Measurements from ENCODE around the gene SOWAHB.

Gene SOWAHB

GRCh38 chr4:76897536-76898384 is at the start of gene SOWAHB:
Gene SOWAHB (minus strand): TSS chr4:76898144. CDS start chr4:76897849, 295 bp downstream.
- DNase-seq = no peak

- no peak for DNase-seq
Measured at GRCh38 chr4:76947369-76947768, 49.4 kb upstream of the SOWAHB start.

GRCh38 chr4:76943790-76944189 is 45.8 kb upstream of the SOWAHB start:
- DNase-seq = no peak

DNA sequence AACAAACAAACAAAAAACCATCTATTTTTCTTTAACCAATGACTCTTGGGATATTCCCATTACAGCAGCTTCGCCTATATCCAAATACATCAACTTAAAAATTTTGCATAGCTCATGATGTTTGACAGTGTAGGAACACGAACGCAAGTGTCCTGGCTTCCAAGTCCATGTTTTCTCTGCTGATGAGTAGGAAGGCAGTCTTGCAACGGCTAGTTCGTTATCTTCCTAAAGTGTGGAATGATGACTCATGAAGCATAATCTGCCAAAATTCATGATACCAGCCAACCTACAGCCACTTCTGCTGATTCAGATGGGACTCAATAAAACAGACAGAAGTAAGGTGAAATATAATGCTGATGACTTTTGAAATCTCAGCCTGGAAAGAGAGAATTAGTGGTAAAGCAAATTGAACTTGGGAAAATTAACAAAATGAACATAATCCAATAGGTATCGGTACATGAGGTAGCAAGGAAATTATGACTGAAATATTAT is 45.2 kb upstream of the SOWAHB start:
- peak; percentile 81 for DNase-seq

DNA sequence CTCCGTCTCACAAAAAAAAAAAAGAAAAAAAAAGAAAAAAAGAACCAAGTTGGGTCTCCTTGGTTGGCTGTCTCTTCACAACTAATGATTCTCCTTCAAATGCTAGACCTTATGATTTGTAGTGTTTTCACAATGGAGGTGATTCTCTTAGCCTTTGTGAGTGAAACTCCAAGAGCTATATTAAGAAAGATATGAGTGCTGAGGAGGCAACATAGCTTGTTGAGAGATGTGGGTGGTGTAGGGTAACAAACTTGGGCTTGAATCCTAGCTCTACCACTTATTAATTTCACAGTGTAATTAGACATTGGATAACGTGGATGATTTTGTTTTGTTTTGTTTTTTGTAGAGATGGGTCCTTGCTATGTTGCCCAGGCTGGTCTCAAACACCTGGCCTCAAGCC is 41.2 kb upstream of the SOWAHB start:
- DNase-seq = no peak

GRCh38 chr4:76931576-76932276 is 33.8 kb upstream of the SOWAHB start:
- no peak for DNase-seq

DNA sequence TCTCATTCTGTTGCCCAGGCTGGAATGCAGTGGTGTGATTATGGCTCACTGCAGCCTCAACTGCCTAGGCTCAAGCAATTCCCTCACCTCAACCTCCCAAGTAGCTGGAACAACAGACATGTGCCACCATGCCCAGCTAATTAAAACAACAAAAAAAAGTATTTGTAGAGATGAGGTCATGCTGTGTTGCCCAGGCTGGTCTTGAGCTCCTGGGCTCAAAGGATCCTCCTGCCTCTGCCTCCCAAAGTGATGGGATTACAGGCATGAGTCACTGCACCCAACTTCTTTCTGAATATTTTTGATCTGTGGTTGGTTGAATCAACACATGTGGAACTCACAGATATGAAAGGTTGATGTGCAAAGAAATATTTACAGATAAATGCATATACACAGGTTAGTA is 33.1 kb upstream of the SOWAHB start:
- peak; percentile 43 for DNase-seq

DNA sequence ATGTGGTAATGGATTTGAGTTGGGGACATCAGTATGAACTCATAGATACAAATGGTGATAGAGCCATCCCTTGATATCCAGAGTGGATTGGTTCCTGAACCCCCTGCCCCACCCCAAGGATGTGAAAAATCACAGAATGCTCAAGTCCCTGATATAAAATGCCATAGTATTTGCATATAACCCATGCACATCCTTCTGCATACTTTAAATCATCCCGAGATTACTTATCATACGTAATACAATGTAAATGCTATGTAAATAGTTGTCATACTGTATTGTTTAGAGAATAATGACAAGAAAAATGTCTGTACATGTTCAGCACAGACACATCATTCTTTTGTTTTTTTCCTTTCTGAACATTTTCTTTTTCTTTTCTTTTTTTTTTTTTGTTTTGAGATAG is 32.7 kb upstream of the SOWAHB start:
- DNase-seq = no peak

- no peak for DNase-seq
Measured at GRCh38 chr4:76926841-76927240, 28.9 kb upstream of the SOWAHB start.

- no peak for DNase-seq
Measured at GRCh38 chr4:76923619-76924357, 25.8 kb upstream of the SOWAHB start.

- DNase-seq = no peak
Measured at GRCh38 chr4:76920715-76921114, 22.8 kb upstream of the SOWAHB start.

DNA sequence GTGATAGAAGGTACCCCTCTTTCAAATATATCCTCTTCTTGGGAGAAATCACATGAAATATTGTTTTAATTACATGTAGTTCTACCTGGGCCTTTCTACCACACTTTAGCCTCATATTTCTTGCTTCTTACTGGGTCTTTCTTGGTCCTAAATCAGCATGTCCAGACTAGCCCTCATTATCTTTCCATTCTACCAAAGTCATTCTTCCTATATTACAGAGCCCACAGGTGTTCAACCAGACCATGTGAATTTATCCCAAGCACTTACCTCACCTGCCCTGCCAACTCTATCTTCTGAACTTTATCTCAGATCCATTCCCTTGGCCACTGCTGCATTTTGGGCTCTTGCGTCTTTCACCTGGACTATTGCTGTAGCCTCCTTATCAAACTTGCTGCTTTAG is 11.8 kb upstream of the SOWAHB start:
- no peak for DNase-seq

DNA sequence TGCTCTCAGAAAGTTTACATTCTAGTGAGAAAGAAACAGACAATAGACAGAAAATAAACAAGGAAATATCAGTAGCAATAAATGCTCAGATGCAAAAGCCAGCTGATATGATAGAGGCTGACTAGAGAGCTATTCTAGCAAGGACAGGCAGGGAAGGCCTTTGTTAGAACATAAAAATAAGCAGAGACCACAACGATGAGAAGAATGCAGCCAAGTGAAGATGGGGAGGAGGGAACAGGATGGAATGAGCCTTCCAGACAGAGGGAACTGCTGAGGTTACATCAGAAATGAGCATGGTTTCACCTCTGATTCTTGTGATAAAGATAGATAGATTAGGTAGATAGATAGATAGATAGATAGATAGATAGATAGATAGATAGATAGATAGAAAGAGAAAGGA is 7.6 kb upstream of the SOWAHB start:
- DNase-seq = no peak

DNA sequence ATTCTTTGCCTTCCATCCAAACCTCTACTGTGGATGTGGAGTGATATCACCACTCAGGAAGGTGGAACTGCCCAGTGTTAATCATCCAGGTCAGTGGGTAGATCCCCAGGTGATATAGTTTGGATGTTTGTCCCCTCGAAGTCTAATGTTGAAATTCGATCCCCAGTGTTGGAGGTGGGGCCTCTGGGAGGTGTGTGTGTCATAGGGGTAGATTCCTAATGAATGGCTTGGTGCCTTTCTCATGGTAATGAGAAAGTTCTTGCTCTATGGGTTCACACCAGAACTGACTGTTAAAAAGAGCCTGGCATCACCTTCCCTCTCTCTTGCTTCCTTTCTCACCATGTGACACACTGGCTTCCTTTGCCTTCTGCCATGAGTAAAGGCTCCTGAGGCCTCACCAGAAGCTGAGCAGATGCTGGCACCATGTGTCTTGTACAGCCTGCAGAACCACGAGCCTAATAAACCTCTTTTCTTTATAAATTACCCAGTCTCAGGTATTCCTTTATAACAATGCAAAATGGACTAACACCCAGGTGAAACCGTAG is 6.8 kb upstream of the SOWAHB start:
- no peak for DNase-seq

- DNase-seq = no peak
Measured at GRCh38 chr4:76902233-76902890, 4.4 kb upstream of the SOWAHB start.

- no peak for DNase-seq
Measured at GRCh38 chr4:76898949-76899645, 1.2 kb upstream of the SOWAHB start.

- DNase-seq = no peak
Measured at GRCh38 chr4:76898385-76898692, 395 bp upstream of the SOWAHB start.

DNA sequence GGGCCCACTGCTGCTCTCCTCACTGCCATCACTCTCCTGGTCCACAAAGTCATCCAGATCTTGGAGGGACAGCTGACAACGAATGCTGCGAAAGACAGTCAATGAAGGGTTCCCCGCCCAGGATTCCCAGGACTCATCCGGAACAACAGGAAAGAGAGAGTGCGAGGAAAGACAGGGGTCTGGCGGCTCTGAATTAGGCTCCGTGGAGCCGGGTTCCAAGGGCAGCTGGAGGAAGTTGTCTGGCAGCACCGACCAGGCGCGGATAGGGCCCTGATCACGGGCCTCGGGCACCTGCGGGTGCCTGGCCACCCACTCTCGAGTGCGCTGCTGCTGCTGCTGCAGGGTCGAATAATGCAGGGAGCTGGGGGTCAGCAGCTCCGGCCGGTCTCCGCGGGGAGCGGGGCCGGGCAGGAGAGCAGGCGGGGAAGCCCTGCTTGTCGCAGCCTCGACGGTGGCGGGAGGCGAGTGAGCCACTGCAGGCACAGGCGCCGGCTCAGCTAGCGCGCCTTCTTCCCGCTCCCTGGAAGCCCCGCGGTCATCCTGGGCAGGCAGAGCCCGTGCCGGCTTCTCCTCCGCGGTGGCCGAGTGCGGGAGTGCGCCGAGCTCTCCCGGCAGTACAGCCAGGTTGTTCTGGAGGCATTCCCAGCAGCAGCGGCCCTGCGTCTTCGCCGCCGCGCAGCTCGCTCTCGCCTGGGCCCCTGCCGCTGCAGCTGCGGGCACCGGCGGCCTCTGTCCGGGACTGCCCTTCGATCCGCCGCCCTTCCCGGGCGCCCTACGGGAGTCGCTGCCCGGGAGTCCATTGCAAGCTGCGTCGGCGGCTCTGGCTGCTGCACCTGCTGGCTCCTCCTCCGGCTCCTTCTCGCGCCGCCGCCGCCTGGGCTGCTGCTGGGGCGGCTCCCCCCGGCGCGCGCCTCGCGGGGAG is 1.1 kb downstream of the SOWAHB start:
- DNase-seq = no peak

DNA sequence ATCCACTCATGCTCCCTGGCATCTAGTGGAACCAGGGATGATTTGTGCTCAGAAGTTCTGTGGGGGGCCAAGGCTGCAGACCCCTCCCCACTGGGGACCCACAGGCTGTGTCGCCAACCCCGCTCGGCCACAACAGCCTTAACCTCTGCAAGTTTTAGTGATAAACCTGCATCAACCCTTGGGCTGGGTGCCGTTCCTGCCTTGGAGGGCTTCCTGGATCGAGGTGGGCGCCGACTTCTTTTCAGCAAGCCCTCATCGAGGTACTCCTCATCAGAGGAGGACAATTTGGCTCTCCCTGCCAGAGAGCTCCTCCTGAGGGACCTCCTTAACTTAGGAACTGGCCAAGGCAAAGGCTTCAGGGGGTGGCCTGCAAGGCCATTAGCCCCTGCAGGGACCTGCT is 1.9 kb downstream of the SOWAHB start:
- no peak for DNase-seq

GRCh38 chr4:76895619-76896018 is 2.3 kb downstream of the SOWAHB start:
- no peak for DNase-seq
